A673 (cell line): ENCODE measurements around the gene SLC22A3. TPM values are rescaled to one million over a fixed set of nuclear protein-coding genes. Genes with fewer than 3 reads are reported as not detected.

ENCODE experiments used
- BruUV-seq: library from RNA; stranded (reverse); fragments of 400-500 nt; replicated peaks from 2 replicates; lab custom pipeline; 2021; lab: Mats Ljungman, UMichigan
- CTCF ChIA-PET: fragments of 300-600 bp; sonication (Branson Sonifier 250); formaldehyde crosslinking; loops from one replicate; lab custom pipeline; 2022; ENCODE audit warnings: antibody characterized with exemption; lab: Charles Lee
- POLR2A ChIA-PET: fragments of 300-600 bp; sonication (Branson Sonifier 250); formaldehyde crosslinking; loops from one replicate; lab custom pipeline; 2022; ENCODE audit warnings: antibody characterized with exemption; ENCODE audit not compliant: low non-redundant PET; lab: Charles Lee
- DNase-seq: peaks from one replicate; pipeline ENCODE4 v3.0.0-alpha.2; 2015; ENCODE audit warnings: low spot score
- H3K27ac ChIP-seq: fragments of 200-600 bp; sonication (generic); 2 replicates; pipeline ENCODE4 v1.5.1; 2016; ENCODE audit warnings: mixed run types, low read depth, mild to moderate bottlenecking, mixed read lengths, antibody characterized with exemption, low read length; ENCODE audit not compliant: poor library complexity, severe bottlenecking
- H3K27me3 ChIP-seq: fragments of 200-600 bp; sonication (generic); replicated peaks from 2 replicates; pipeline ENCODE4 v1.6.1; 2017; ENCODE audit warnings: mixed run types, low read depth, mild to moderate bottlenecking, mixed read lengths, antibody characterized with exemption, low read length; ENCODE audit not compliant: insufficient read depth, poor library complexity
- H3K36me3 ChIP-seq: fragments of 200-600 bp; sonication (generic); 2 replicates; pipeline ENCODE4 v1.6.1; 2016; ENCODE audit warnings: mixed run types, mild to moderate bottlenecking, mixed read lengths, antibody characterized with exemption, low read length; ENCODE audit not compliant: insufficient read depth, poor library complexity, severe bottlenecking
- H3K4me1 ChIP-seq: fragments of 200-600 bp; sonication (generic); 2 replicates; pipeline ENCODE4 v1.6.1; 2017; ENCODE audit warnings: mixed run types, mild to moderate bottlenecking, mixed read lengths, antibody characterized with exemption, low read length; ENCODE audit not compliant: insufficient read depth, poor library complexity, severe bottlenecking
- H3K4me3 ChIP-seq: fragments of 200-600 bp; sonication (generic); 2 replicates; pipeline ENCODE4 v1.5.1; 2016; ENCODE audit warnings: low read depth, mixed run types, mild to moderate bottlenecking, mixed read lengths, low read length; ENCODE audit not compliant: poor library complexity, severe bottlenecking
- H3K9me3 ChIP-seq: fragments of 200-600 bp; sonication (generic); 2 replicates; pipeline ENCODE4 v1.6.1; 2016; ENCODE audit warnings: mixed run types, low read depth, mild to moderate bottlenecking, mixed read lengths, antibody characterized with exemption, low read length; ENCODE audit not compliant: poor library complexity, severe bottlenecking
- CTCF ChIP-seq: fragments of 300-800, 200-600 bp; sonication (generic); conservative IDR thresholded peaks from 2 replicates; pipeline ENCODE4 v1.5.1; 2017; ENCODE audit warnings: low read depth, mild to moderate bottlenecking, antibody characterized with exemption, low read length, moderate library complexity, mixed read lengths
- EZH2 ChIP-seq: fragments of 200-600 bp; sonication (generic); IDR thresholded peaks from 2 replicates; pipeline ENCODE4 v1.6.1; 2017; ENCODE audit warnings: borderline replicate concordance, low read depth, mild to moderate bottlenecking, mixed read lengths, antibody characterized with exemption, low read length; ENCODE audit not compliant: poor library complexity, severe bottlenecking
- intact Hi-C: fragments of 100-400 bp; cut with micrococcal nuclease; formaldehyde crosslinking; loops from one replicate; pipeline ENCODE4 v1.10.0; 2022; ENCODE audit not compliant: unreplicated experiment
- total RNA-seq: library from RNA; stranded (reverse); gene quantifications from 2 replicates; pipeline ENCODE4 v1.2.3, GENCODE V29; 2021

Gene SLC22A3
- total RNA-seq, 1 experiment from 2014 or later: not detected

- intact Hi-C loops: no loop called here
- ChIA-PET POLR2A (no interaction called here), CTCF (no interaction called here)
- Histone ChIP-seq H3K4me3 (no peak overlapping the region), H3K4me1 (no peaks in the 10 kb centered on the region), H3K27me3 (peaks cover 47% of the 10 kb centered on the region), H3K27ac (no peak overlapping the region), H3K9me3 (no peaks in the 10 kb centered on the region), H3K36me3 (no peaks in the 10 kb centered on the region)
- DNase-seq: no peak
- BruUV-seq: no TSS peak
- TF ChIP-seq CTCF (no peak), EZH2 (no peak)
Measured at GRCh38 chr6:160337301-160337700, 10.9 kb upstream of the SLC22A3 start.

GRCh38 chr6:160337991-160338390, 10.2 kb upstream of the SLC22A3 start:
- DNase-seq: no peak
- Histone ChIP-seq H3K9me3 (no peaks in the 10 kb centered on the region), H3K4me1 (no peaks in the 10 kb centered on the region), H3K27me3 (peaks cover 43% of the 10 kb centered on the region), H3K36me3 (no peaks in the 10 kb centered on the region), H3K4me3 (no peak overlapping the region), H3K27ac (no peak overlapping the region)
- intact Hi-C loops: no loop called here
- POLR2A ChIA-PET: no interaction called here
- TF ChIP-seq EZH2 (no peak), CTCF (no peak)
- no TSS peak for BruUV-seq
- CTCF ChIA-PET: no interaction called here

GRCh38 chr6:160343144-160343543, 5.0 kb upstream of the SLC22A3 start:
- intact Hi-C loops: no loop called here
- no peaks in the 10 kb centered on the region for H3K9me3 ChIP-seq
- POLR2A ChIA-PET: no interaction called here

More at GRCh38 chr6:160343144-160343543, 5.0 kb upstream of the SLC22A3 start:
- no peak for DNase-seq
- CTCF ChIA-PET: no interaction called here
- TF ChIP-seq EZH2 (no peak), CTCF (no peak)
- Histone ChIP-seq H3K4me1 (no peaks in the 10 kb centered on the region), H3K27ac (no peak overlapping the region), H3K27me3 (peaks cover 75% of the 10 kb centered on the region), H3K36me3 (no peaks in the 10 kb centered on the region), H3K4me3 (no peak overlapping the region)
- no TSS peak for BruUV-seq
